HG03342 (cell line): ENCODE measurements around the gene SEPHS2.
"Not testable (repeated sequence)": the region's sequence is repeated elsewhere in the genome, so short reads cannot be mapped to it uniquely, and the experiment has no call there.

Experiments used
- ATAC-seq: cut with Tn5 transposase; IDR thresholded peaks from one replicate; pipeline ENCODE4 v1.9.1; 2021; ENCODE audit warnings: mild to moderate bottlenecking, moderate library complexity; ENCODE audit not compliant: unreplicated experiment

The SEPHS2 gene

DNA sequence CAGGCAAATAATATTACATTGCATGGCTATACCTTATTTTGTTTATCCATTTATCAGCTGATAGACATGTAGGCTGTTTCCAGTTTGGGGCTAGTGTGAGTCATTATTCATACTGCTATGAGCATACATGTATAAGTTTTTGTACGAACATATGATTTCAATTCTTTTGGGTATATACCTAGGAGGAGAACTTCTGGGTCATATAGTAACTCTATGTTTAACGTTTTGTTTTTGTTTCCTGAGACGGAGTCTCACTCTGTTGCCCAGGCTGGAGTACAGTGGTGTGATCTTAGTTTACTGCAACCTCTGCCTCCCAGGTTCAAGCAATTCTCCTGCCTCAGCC lies 24.5 kb upstream of the SEPHS2 start:
- ATAC-seq, result no peak

- no peak for ATAC-seq
These were observed 18.4 kb upstream of the SEPHS2 start for GRCh38 chr16:30464078-30464477.

DNA sequence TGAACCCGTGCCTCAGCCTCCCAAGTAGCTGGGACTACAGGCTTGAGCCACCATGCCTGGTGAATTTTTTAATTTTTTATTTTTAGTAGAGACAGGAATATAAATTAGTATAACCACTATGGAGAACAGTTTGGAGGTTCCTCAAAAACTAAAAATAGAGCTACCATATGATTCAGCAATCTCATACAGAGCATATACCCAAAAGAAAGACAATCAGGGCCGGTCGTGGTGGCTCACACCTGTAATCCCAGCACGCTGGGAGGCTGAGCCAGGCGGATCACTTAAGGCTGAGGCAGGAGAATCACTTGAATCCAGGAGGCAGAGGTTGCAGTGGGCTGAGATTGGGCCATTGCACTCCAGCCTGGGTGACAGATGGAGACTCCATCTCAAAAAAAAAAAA lies 15.8 kb upstream of the SEPHS2 start:
- ATAC-seq, result not testable (repeated sequence)

DNA sequence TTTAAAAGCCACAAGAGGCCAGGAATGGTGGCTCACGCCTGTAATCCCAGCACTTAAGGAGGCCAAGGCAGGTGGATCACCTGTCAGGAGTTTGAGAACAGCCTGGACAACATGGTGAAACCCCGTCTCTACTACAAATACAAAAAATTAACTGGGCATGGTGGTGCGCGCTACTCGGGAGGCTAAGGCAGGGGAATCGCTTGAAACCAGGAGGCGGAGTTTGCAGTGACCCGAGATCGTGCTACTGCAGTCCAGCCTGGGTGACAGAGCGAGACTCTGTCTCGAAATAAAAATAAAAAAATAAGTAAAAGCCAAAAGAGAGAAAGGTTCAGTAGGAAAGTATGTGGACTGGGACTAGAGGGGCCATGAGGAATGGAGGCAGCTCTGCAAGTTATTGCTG lies 13.8 kb upstream of the SEPHS2 start:
- no peak for ATAC-seq

GRCh38 chr16:30458561-30459394 lies 13.1 kb upstream of the SEPHS2 start:
- peak; percentile 87 for ATAC-seq

- ATAC-seq, result no peak
These were observed 12.3 kb upstream of the SEPHS2 start for GRCh38 chr16:30457743-30458560.

GRCh38 chr16:30457256-30457655 lies 11.6 kb upstream of the SEPHS2 start:
- no peak for ATAC-seq

GRCh38 chr16:30456302-30456701 lies 10.6 kb upstream of the SEPHS2 start:
- ATAC-seq, result no peak

GRCh38 chr16:30452709-30453580 lies 7.3 kb upstream of the SEPHS2 start:
- ATAC-seq, result not testable (repeated sequence)

DNA sequence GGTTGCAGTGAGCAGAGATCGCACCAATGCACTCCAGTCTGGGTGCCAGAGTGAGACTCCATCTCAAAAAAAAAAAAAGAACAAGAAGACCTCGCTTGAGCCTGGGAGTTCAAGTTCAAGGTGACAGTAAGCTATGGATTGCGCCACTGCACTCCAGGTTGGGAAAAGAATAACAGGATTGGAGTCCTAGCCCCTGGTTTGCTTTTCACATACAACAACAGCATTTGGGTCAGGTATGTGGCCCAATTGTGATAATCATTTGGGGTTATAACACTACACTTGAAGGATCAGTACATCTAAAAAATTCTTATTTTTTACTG lies 3.4 kb upstream of the SEPHS2 start:
- no peak for ATAC-seq

DNA sequence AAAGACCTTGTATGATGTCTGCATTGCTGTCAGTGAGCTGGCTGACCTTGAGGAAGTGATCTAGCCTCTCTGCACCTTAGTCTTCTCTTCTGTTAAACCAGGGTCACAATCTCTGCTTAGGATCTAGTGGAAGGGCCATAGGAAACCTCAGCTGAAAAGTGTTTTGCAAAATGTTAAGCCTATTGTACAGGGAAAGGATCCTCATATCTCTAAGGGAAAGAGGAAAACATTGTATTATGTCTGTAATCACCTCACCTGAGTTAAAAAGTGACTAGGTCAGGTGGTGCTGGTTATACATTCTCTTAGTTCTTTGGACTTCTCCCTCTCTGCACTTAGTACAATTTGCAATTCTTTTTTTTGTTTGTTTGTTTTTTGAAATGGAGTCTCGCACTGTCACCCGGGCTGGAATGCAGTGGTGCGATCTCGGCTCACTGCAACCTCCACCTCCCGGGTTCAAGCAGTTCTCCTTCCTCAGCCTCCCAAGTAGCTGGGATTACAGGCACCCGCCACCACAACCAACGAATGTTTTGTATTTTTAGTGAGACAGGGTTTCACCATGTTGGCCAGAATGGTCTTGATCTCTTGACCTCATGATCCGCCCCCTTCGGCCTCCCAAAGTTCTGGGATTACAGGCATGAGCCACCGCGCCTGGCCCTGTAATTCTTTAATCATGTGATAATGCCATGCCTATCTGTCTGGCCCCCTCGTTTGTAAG lies 2.0 kb upstream of the SEPHS2 start:
- ATAC-seq, result no peak

DNA sequence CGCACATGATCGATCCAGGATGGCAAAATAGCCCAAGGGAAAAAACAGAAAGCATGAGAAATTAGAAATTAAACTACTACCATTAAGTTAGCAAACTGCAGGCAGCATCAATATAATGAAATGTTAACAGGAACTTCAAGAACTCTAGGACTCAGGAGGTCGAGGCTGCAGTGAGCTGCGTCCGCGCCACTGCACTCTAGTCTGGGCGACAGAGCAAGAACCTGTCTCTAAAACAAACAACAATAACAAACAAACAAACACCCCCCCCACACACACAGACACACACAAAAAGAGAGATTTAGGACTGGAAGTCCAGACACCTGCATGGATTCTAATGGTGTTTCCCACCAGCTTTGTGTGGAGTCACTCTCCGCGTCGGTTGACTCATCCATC lies 525 bp upstream of the SEPHS2 start:
- no peak for ATAC-seq

DNA sequence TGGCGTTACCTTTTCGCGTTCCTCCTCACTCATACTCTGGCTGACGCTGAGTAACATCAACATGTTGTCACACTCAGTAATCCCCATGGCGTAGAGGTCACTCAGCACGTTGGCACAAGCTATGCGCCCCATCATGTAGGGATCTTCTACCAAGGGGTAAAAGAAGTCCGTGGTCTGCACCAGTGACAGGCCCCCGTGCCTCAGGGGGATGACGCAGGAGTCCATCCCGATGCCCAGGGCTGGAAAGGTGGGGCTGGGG lies 596 bp downstream of the SEPHS2 start:
- ATAC-seq, result no peak

DNA sequence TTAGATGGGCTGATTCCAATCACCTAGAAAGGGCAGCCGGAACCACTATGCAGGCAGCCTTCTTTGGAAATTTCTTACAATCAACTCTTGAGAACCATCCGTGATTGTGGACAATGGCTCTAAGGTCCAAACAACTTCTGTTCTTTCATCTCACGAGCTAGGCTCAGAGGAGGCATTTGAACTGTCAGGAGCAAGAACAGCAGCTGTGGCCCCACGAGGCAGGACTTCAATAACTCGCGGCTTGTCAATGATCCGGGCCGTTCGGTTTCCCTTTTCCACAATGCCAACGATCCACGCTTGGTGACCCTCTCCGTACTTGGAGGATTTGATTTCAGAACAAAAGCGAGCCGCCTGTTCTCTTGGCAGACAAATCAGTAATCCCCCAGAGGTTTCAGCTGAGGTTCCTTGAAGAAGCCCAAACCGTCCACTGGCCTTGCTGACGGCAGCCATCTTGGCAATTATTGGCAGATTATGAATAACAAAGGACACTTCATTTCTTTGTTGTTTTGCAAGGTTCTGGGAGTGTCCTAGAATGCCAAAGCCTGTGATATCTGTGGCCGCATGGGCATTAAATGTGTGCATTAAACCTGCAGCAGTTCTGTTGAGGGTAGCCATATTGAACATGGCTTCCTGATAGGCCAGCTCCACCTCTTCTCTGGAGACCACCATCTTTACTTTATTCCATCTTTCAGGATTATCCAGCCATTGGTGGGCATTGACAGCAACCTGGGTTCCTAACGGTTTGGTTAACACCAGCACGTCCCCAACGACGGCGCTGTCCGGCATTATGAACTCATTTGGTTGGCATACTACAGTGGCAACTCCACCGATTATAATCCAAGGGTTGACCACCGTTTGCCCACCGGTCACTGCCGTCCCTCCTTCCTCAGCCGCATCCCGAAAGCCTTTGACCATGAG lies 1.2 kb downstream of the SEPHS2 start:
- no peak for ATAC-seq

- ATAC-seq, result no peak
These were observed 2.0 kb downstream of the SEPHS2 start for GRCh38 chr16:30443631-30444030.

- no peak for ATAC-seq
These were observed 5.8 kb downstream of the SEPHS2 start for GRCh38 chr16:30439720-30440348.

- ATAC-seq, result no peak
These were observed 6.8 kb downstream of the SEPHS2 start for GRCh38 chr16:30438835-30439234.

- ATAC-seq, result no peak
These were observed 8.1 kb downstream of the SEPHS2 start for GRCh38 chr16:30437511-30438046.

DNA sequence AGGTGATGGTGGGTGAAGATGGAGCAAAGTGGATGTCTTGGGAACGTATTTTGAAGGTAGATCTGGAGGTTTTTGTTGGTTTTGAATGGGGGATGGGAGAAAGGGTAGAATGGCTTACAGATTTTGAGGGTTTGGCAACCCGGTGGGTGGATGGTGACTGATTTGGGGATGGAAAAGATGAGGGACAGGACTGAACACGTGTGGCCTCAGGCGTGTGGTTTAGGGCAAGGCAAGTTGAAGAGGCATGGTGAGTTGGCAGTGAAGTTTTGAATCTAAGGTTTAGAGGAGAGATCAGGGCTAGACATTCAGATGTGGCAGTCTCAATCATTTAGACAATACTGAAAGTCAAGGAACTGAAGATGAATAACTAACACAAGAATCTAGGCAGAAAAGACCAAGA lies 10.8 kb downstream of the SEPHS2 start:
- no peak for ATAC-seq
